GM12865 (cell line): ENCODE data around the gene LMCD1.

Source experiments
- DNase-seq: peaks from one replicate; pipeline ENCODE4 v3.0.0; 2010; ENCODE audit warnings: low read depth
- H3K4me3 ChIP-seq: 2 replicates; pipeline ENCODE4 v1.5.1; 2011; ENCODE audit warnings: mild to moderate bottlenecking, low read depth, low read length, control low read depth
- CTCF ChIP-seq: IDR thresholded peaks from 2 replicates; pipeline ENCODE4 v1.5.1; 2011; ENCODE audit warnings: low read length, control low read depth, low read depth, inconsistent platforms; ENCODE audit not compliant: insufficient read depth; ENCODE audit errors: missing control alignments

LMCD1 gene

GRCh38 chr3:8589880-8590556 lies 88.4 kb downstream of the LMCD1 start:
- no peak for DNase-seq
- no peak overlapping the region for H3K4me3 ChIP-seq
- TF ChIP-seq CTCF = no peak

- DNase-seq = no peak
These were observed 91.6 kb downstream of the LMCD1 start for GRCh38 chr3:8593021-8593827.

GRCh38 chr3:8595252-8595651 lies 93.6 kb downstream of the LMCD1 start:
- H3K4me3 ChIP-seq = no peak overlapping the region
- no peak for DNase-seq
- no peak for TF ChIP-seq CTCF

More at GRCh38 chr3:8593021-8593827, 91.6 kb downstream of the LMCD1 start:
- no peak for TF ChIP-seq CTCF
- no peak overlapping the region for H3K4me3 ChIP-seq

- no peak for TF ChIP-seq CTCF
- H3K4me3 ChIP-seq = no peak overlapping the region
- DNase-seq = no peak
These were observed 94.1 kb downstream of the LMCD1 start for GRCh38 chr3:8595695-8596115.

GRCh38 chr3:8596321-8597218 lies 94.9 kb downstream of the LMCD1 start:
- H3K4me3 ChIP-seq = no peak overlapping the region
- DNase-seq = no peak
- no peak for TF ChIP-seq CTCF

GRCh38 chr3:8597219-8597853 lies 95.7 kb downstream of the LMCD1 start:
- no peak for TF ChIP-seq CTCF
- DNase-seq = no peak
- H3K4me3 ChIP-seq = no peak overlapping the region
